ENCODE results near the gene SNX25. TPM values are rescaled to one million over a fixed set of nuclear protein-coding genes. Genes with fewer than 3 reads are reported as not detected.

Gene SNX25
- total RNA-seq, 6 experiments from 2014 or later, result 8.0 to 13.0 (median 10.5) TPM

GRCh38 chr4:185370268-185370949 lies 161.0 kb downstream of the SNX25 start:
- H3K27me3 ChIP-seq, result no peaks in the 10 kb centered on the region
- no peak for ATAC-seq
- TF ChIP-seq POLR2A (IDR thresholded peaks at IDR 0.05) (no peak), CTCF (IDR thresholded peaks at IDR 0.05) (no peak)
- intact Hi-C loops (cut with DNase I), result no loop called here
- H3K9me3 ChIP-seq, result no peaks in the 10 kb centered on the region
- H3K4me3 ChIP-seq, result no peak overlapping the region
- no peak for DNase-seq
- H3K27ac ChIP-seq, result no peak overlapping the region
- 93% methylated on average over 5 of the region's 11 CpGs for WGBS (ENCODE audit: insufficient coverage, low coverage, low lambda C conversion rate, missing lambda C conversion rate)
- no peaks in the 10 kb centered on the region for H3K4me1 ChIP-seq
- no peaks in the 10 kb centered on the region for H3K36me3 ChIP-seq

- ATAC-seq (no peak), DNase-seq (no peak)
- Histone ChIP-seq H3K4me3 (no peak overlapping the region), H3K36me3 (no peaks in the 10 kb centered on the region), H3K9me3 (no peaks in the 10 kb centered on the region), H3K27ac (no peak overlapping the region), H3K27me3 (no peaks in the 10 kb centered on the region), H3K4me1 (no peaks in the 10 kb centered on the region)
- WGBS (ENCODE audit: insufficient coverage, low coverage, low lambda C conversion rate, missing lambda C conversion rate), result 95% methylated on average over 8 of the region's 11 CpGs
- intact Hi-C loops (cut with DNase I), result no loop called here
- TF ChIP-seq CTCF (IDR thresholded peaks at IDR 0.05), result no peak
- no peak for TF ChIP-seq POLR2A (IDR thresholded peaks at IDR 0.05)
These were observed 162.3 kb downstream of the SNX25 start for GRCh38 chr4:185371702-185372101.

- intact Hi-C loops (cut with DNase I), result no loop called here
- H3K9me3 ChIP-seq, result no peaks in the 10 kb centered on the region
- DNase-seq (no peak), ATAC-seq (no peak)
- no peaks in the 10 kb centered on the region for H3K27me3 ChIP-seq
- no peak overlapping the region for H3K27ac ChIP-seq
- H3K4me3 ChIP-seq, result no peak overlapping the region
- no peak for TF ChIP-seq POLR2A (IDR thresholded peaks at IDR 0.05)
- no peak for TF ChIP-seq CTCF (IDR thresholded peaks at IDR 0.05)
- H3K36me3 ChIP-seq, result no peaks in the 10 kb centered on the region
- no peaks in the 10 kb centered on the region for H3K4me1 ChIP-seq
- WGBS (ENCODE audit: insufficient coverage, low coverage, low lambda C conversion rate, missing lambda C conversion rate), result 77% methylated on average over 7 of the region's 7 CpGs
These were observed 164.6 kb downstream of the SNX25 start for GRCh38 chr4:185374027-185374426.

GRCh38 chr4:185374573-185374972 lies 165.2 kb downstream of the SNX25 start:
- Histone ChIP-seq H3K27ac (no peak overlapping the region), H3K4me1 (peaks cover 0 to under 1% (median 0%) of the 10 kb centered on the region in 4 donors), H3K36me3 (no peaks in the 10 kb centered on the region), H3K9me3 (no peaks in the 10 kb centered on the region), H3K27me3 (no peaks in the 10 kb centered on the region), H3K4me3 (no peak overlapping the region)
- DNase-seq (no peak), ATAC-seq (peak in 1 of 4 donors; percentile 28)
- TF ChIP-seq POLR2A (IDR thresholded peaks at IDR 0.05), result no peak
- no peak for TF ChIP-seq CTCF (IDR thresholded peaks at IDR 0.05)
- 51% methylated on average over 6 of the region's 6 CpGs for WGBS (ENCODE audit: insufficient coverage, low coverage, low lambda C conversion rate, missing lambda C conversion rate)
- intact Hi-C loops (cut with DNase I), result no loop called here
